ENCODE results near the gene LPP. TPM values are rescaled to one million over a fixed set of nuclear protein-coding genes. Genes with fewer than 3 reads are reported as not detected.

The LPP gene
- total and polyA plus RNA-seq, 9 of the 15 experiments (the other 6 are each of a cell fraction or from before 2014, with no cell fraction given), result 0.07 to 0.18 TPM; not detected in 7

GRCh38 chr3:188649521-188649920 is 495.6 kb downstream of the LPP start:
- H2AFZ ChIP-seq (ENCODE audit: low read depth, low read length), result no peak overlapping the region
- BruUV-seq (replicated peaks), result no TSS peak
- ChIA-PET POLR2A (no interaction called here), CTCF (ENCODE audit: low intra/inter-chr PET ratio) (no interaction called here)
- H3K9ac ChIP-seq (ENCODE audit: insufficient read depth in 1 of 2, low read depth in 2 of 2, low read length in 2 of 2), result no peak overlapping the region
- H3K9me1 ChIP-seq (ENCODE audit: control insufficient read depth, insufficient read depth, low read length), result no peaks in the 10 kb centered on the region
- DNase-seq (ENCODE audit: extremely low read depth in 1 of 4, low spot score in 3 of 4) (no peak), ATAC-seq (no peak), FAIRE-seq (no peak)
- H3K4me1 ChIP-seq (replicated peaks in 1 of 2; ENCODE audit: control insufficient read depth in 2 of 2, insufficient read depth in 2 of 2, low read length in 2 of 2), result no peaks in the 10 kb centered on the region
- no peaks in the 10 kb centered on the region for H4K20me1 ChIP-seq (replicated peaks; ENCODE audit: control insufficient read depth, insufficient read depth, low read length)
- no peaks in the 10 kb centered on the region for H3K27me3 ChIP-seq (ENCODE audit: control insufficient read depth in 2 of 2, insufficient read depth in 2 of 2, low read length in 2 of 2)
- no peak overlapping the region for H3K27ac ChIP-seq (ENCODE audit: extremely low read depth, low read depth, low read length)
- in situ Hi-C loops (cut with MboI), result no loop called here
- H3K79me2 ChIP-seq (ENCODE audit: control insufficient read depth, insufficient read depth, low read length), result no peaks in the 10 kb centered on the region
- WGBS (ENCODE audit: insufficient coverage, low coverage, missing lambda C conversion rate), result 0% methylated on average over 2 of the region's 2 CpGs
- no peak overlapping the region for H3K4me2 ChIP-seq (ENCODE audit: insufficient read depth, low read length)
- H3K36me3 ChIP-seq (ENCODE audit: control insufficient read depth, insufficient read depth, low read length), result no peaks in the 10 kb centered on the region
- intact Hi-C loops (cut with micrococcal nuclease), result no loop called here
- H3K4me3 ChIP-seq, result no peak overlapping the region
- TF ChIP-seq MXD1 (CRISPR knock-in tag; IDR thresholded peaks at IDR 0.05; ENCODE audit: borderline replicate concordance, poor library complexity, severe bottlenecking) (no peak), ZKSCAN1 (IDR thresholded peaks at IDR 0.05; ENCODE audit: low read depth, low read length) (no peak), CREBBP (IDR thresholded peaks at IDR 0.05; ENCODE audit: low read depth, low read length) (no peak), ZNF592 (IDR thresholded peaks at IDR 0.05) (no peak), NFRKB (IDR thresholded peaks at IDR 0.05; ENCODE audit: low read depth) (no peak), KDM1A (IDR thresholded peaks at IDR 0.05) (no peak)
- no peaks in the 10 kb centered on the region for H3K9me3 ChIP-seq (replicated peaks; ENCODE audit: control insufficient read depth, insufficient read depth, low read depth, low read length)

All from K562 (cell line).